Endodermal cell (in vitro differentiated cells): ENCODE data around the gene AP1G2. TPM values are rescaled to one million over a fixed set of nuclear protein-coding genes. Genes with fewer than 3 reads are reported as not detected.
A peak's percentile ranks its signal among the peaks of the same experiment; 100 is the strongest.

Source experiments
- DNase-seq: peaks from one replicate; pipeline ENCODE4 v3.0.0-alpha.2; 2017
- H3K27ac ChIP-seq: 2 replicates; pipeline ENCODE4 v1.5.1; 2013; ENCODE audit warnings: mild to moderate bottlenecking, low read depth, low read length, moderate library complexity
- H3K27me3 ChIP-seq: 2 replicates; pipeline ENCODE4 v1.6.1; 2013; ENCODE audit warnings: mild to moderate bottlenecking, low read length, moderate library complexity; ENCODE audit not compliant: insufficient read depth, control insufficient read depth, poor library complexity, severe bottlenecking
- H3K36me3 ChIP-seq: 2 replicates; pipeline ENCODE4 v1.7.0; 2013; ENCODE audit warnings: mild to moderate bottlenecking, low read length, moderate library complexity; ENCODE audit not compliant: control insufficient read depth, insufficient read depth
- H3K4me1 ChIP-seq: one replicate; pipeline ENCODE4 v1.7.0; 2013; ENCODE audit warnings: low read length; ENCODE audit not compliant: control insufficient read depth, insufficient read depth
- H3K4me3 ChIP-seq: 2 replicates; pipeline ENCODE4 v1.5.1; 2013; ENCODE audit warnings: mild to moderate bottlenecking, low read length, moderate library complexity
- H3K9ac ChIP-seq: 2 replicates; pipeline ENCODE4 v1.6.1; 2013; ENCODE audit warnings: mild to moderate bottlenecking, low read length, moderate library complexity; ENCODE audit not compliant: poor library complexity, severe bottlenecking; ENCODE audit errors: extremely low read depth
- H3K9me3 ChIP-seq: 2 replicates; pipeline ENCODE4 v1.6.1; 2013; ENCODE audit warnings: mild to moderate bottlenecking, low read length, moderate library complexity; ENCODE audit not compliant: control insufficient read depth
- H3K27ac Mint-ChIP-seq: 2 replicates; pipeline ENCODE4 v1.8.0; 2020; ENCODE audit warnings: mixed read lengths
- H3K27me3 Mint-ChIP-seq: 2 replicates; pipeline ENCODE4 v1.8.0; 2021; ENCODE audit warnings: mild to moderate bottlenecking, mixed read lengths; ENCODE audit not compliant: insufficient read depth
- H3K36me3 Mint-ChIP-seq: 2 replicates; pipeline ENCODE4 v1.8.0; 2020; ENCODE audit warnings: low read depth, mixed read lengths
- H3K4me1 Mint-ChIP-seq: 2 replicates; pipeline ENCODE4 v1.8.0; 2020; ENCODE audit warnings: mixed read lengths
- H3K4me3 Mint-ChIP-seq: 2 replicates; pipeline ENCODE4 v1.8.0; 2020; ENCODE audit warnings: mild to moderate bottlenecking, moderate library complexity, mixed read lengths
- H3K9me3 Mint-ChIP-seq: 2 replicates; pipeline ENCODE4 v1.8.0; 2020; ENCODE audit warnings: mild to moderate bottlenecking, mixed read lengths
- CTCF ChIP-seq: fragments of 200-600 bp; sonication (generic); conservative IDR thresholded peaks from 2 replicates; pipeline ENCODE4 v1.5.0; 2021; ENCODE audit warnings: antibody characterized with exemption, mild to moderate bottlenecking
- WGBS, 2 experiments: methylation state at CpG; one replicate each; pipeline versions ENCODE4 v1.1.5 to v1.1.7; 2013; ENCODE audit warnings: missing lambda C conversion rate in 2 of 2, mixed read lengths in 1 of 2; ENCODE audit not compliant: insufficient coverage in 1 of 2, insufficient read length in 1 of 2; 5-methylcytosine and 5-hydroxymethylcytosine counted together
- long read RNA-seq, 4 experiments: library from polyadenylated mRNA in 2 of 4; library from RNA in 1 of 4; library from capped mRNA in 1 of 4; stranded (forward) in 3 of 4; unstranded in 1 of 4; transcript quantifications; one replicate each; pipeline ENCODE4 v2.0.0, GENCODE V29; 2020 to 2021; ENCODE audit warnings: inconsistent platforms in 1 of 4
- polyA plus RNA-seq, 2 experiments: library from polyadenylated mRNA; stranded (reverse); fragments of 50-300 nt; gene quantifications; one replicate each; pipeline ENCODE4 v1.2.3, GENCODE V29; 2013
- total RNA-seq, 2 donors: library from RNA; stranded (reverse); fragmentation: NEBNext Ultra II Directional in 1 of 2; extraction: Animal tissue kit (Norgen Biotek cat#: 25700) in 1 of 2; gene quantifications; 2 replicates in 1 of 2; 3 replicates in 1 of 2; pipeline ENCODE4 v1.2.1, GENCODE V29; 2021

Gene AP1G2, protein sequence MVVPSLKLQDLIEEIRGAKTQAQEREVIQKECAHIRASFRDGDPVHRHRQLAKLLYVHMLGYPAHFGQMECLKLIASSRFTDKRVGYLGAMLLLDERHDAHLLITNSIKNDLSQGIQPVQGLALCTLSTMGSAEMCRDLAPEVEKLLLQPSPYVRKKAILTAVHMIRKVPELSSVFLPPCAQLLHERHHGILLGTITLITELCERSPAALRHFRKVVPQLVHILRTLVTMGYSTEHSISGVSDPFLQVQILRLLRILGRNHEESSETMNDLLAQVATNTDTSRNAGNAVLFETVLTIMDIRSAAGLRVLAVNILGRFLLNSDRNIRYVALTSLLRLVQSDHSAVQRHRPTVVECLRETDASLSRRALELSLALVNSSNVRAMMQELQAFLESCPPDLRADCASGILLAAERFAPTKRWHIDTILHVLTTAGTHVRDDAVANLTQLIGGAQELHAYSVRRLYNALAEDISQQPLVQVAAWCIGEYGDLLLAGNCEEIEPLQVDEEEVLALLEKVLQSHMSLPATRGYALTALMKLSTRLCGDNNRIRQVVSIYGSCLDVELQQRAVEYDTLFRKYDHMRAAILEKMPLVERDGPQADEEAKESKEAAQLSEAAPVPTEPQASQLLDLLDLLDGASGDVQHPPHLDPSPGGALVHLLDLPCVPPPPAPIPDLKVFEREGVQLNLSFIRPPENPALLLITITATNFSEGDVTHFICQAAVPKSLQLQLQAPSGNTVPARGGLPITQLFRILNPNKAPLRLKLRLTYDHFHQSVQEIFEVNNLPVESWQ
- total RNA-seq = 100 to 1,000 TPM; 203 to 209 TPM
- polyA plus RNA-seq (2013, experiment 1 of 2) = 85.8 TPM
- 69.8 TPM for polyA plus RNA-seq (2013, experiment 2 of 2)
- long read RNA-seq, experiment 1, partial matches to known transcripts = 6 of 17 reads
- long read RNA-seq, experiment 1, other reads (novel, unspliced or antisense) = 10 of 17 reads
- long read RNA-seq, experiment 2, transcript AP1G2-202 (22 exons, 2,609 nt) = major isoform, 34 of 224 reads
- long read RNA-seq, experiment 2, partial matches to known transcripts = 15 of 224 reads
- long read RNA-seq, experiment 2, other reads (novel, unspliced or antisense) = 174 of 224 reads
- long read RNA-seq, experiment 3, transcript AP1G2-202 (22 exons, 2,609 nt) = major isoform, 88 of 323 reads
- long read RNA-seq, experiment 3, partial matches to known transcripts = 10 of 323 reads
- long read RNA-seq, experiment 3, other reads (novel, unspliced or antisense) = 222 of 323 reads
- long read RNA-seq, experiment 4, transcript AP1G2-202 (22 exons, 2,609 nt) = major isoform, 5 of 19 reads
- long read RNA-seq, experiment 4, partial matches to known transcripts = 0 of 19 reads
- long read RNA-seq, experiment 4, other reads (novel, unspliced or antisense) = 14 of 19 reads

GRCh38 chr14:23567186-23568020 is at the start of gene AP1G2:
Gene AP1G2 (minus strand): TSS chr14:23567791. CDS start chr14:23567314, 477 bp downstream.
- Mint-ChIP-seq H3K9me3 (no peaks in the 10 kb centered on the region), H3K4me1 (peaks cover 26% of the 10 kb centered on the region), H3K27ac (peak within 1 kb of the TSS; percentile 95), H3K4me3 (peak within 1 kb of the TSS; percentile 98), H3K27me3 (peaks cover 8% of the 10 kb centered on the region), H3K36me3 (peaks cover 32% of the 10 kb centered on the region)
- Histone ChIP-seq H3K4me3 (peak within 1 kb of the TSS; percentile 91), H3K9me3 (no peaks in the 10 kb centered on the region), H3K4me1 (peaks cover 11% of the 10 kb centered on the region), H3K27ac (no peak within 1 kb of the TSS), H3K27me3 (no peaks in the 10 kb centered on the region), H3K36me3 (peaks cover 34% of the 10 kb centered on the region), H3K9ac (peak within 1 kb of the TSS; percentile 57)
- peak; percentile 96 for DNase-seq
- TF ChIP-seq CTCF = no peak
- 1 to 2% methylated on average over 36 to 53 of the region's 53 CpGs for WGBS, 2 experiments

GRCh38 chr14:23615856-23616255 is 48.3 kb upstream of the AP1G2 start:
- TF ChIP-seq CTCF = no peak
- Histone ChIP-seq H3K9ac (no peak overlapping the region), H3K36me3 (no peaks in the 10 kb centered on the region), H3K27ac (no peak overlapping the region), H3K9me3 (peaks cover 20% of the 10 kb centered on the region), H3K4me3 (no peak overlapping the region), H3K27me3 (no peaks in the 10 kb centered on the region), H3K4me1 (peaks cover 14% of the 10 kb centered on the region)
- WGBS, 2 experiments = 78 to 82% methylated on average over 3 to 5 of the region's 5 CpGs
- no peak for DNase-seq
- no peaks in the 10 kb centered on the region for H3K36me3 Mint-ChIP-seq
- H3K4me3 Mint-ChIP-seq = no peak overlapping the region
- H3K4me1 Mint-ChIP-seq = peaks cover 27% of the 10 kb centered on the region
- H3K27me3 Mint-ChIP-seq = peaks cover 3% of the 10 kb centered on the region
- H3K27ac Mint-ChIP-seq = no peak overlapping the region
- H3K9me3 Mint-ChIP-seq = peaks cover 10% of the 10 kb centered on the region
